Activated CD8-positive, alpha-beta memory T cell treated with anti-CD3 and anti-CD28 coated beads for 4 hours (primary cell): ENCODE measurements around the gene BSND.
"Not testable (repeated sequence)": the region's sequence is repeated elsewhere in the genome, so short reads cannot be mapped to it uniquely, and the experiment has no call there.

Experiments
- DNase-seq, 2 donors: peaks; one replicate each; pipeline ENCODE4 v3.0.0-alpha.2; 2020; ENCODE audit warnings: low read depth in 2 of 2

BSND gene

GRCh38 chr1:55015731-55016620 is 17.2 kb downstream of the BSND start:
- no peak for DNase-seq

GRCh38 chr1:55018395-55018794 is 19.7 kb downstream of the BSND start:
- no peak for DNase-seq

- peak; percentile 14 to 19 for DNase-seq
Measured at GRCh38 chr1:55021942-55022546, 23.3 kb downstream of the BSND start.

DNA sequence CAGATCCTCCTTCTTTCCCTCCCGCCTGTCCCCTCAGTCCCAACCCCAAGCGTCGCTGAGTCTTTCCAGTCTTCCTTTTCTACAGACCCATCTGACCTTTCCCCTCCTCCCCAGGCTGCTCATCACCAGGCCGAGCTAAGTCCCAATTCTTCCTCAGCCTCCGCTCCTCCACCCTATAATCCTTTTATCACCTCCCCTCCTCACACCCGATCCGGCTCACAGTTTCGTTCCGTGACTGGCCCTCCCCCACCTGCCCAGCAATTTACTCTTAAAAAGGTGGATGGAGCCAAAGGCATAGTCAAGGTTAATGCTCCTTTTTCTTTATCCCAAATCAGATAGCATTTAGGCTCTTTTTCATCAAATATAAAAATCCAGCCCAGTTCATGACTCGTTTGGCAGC is 25.4 kb downstream of the BSND start:
- not testable (repeated sequence) for DNase-seq

DNA sequence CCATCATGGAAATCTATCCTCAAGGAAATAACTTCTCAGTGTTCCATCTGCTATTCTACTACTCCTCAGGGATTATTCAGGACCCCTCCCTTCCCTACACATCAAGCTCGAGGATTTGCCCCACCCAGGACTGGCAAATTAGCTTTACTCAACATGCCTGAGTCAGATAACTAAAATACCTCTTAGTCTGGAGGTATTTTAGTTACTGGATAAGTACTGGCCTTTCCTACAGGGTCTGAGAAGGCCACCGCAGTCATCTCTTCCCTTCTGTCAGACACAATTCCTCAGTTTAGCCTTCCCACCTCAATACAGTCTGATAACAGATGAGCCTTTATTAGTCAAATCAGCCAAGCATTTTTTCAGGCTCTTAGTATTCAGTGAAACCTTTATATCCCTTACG is 27.9 kb downstream of the BSND start:
- DNase-seq, result not testable (repeated sequence)

DNA sequence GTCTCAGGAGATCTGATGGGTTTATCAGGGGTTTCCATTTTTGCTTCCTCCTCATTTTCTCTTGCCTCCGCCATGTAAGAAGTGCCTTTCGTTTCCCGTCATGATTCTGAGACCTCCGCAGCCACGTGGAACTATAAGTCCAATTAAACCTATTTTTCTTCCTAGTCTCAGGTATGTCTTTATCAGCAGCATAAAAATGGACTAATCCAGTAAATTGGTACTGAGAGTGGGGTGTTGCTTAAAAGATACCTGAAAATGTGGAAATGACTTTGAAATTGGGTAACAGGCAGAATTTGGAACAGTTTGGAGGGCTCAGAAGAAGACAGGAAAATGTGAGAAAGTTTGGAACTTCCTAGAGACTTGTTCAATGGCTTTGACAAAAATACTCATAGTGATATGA is 32.4 kb downstream of the BSND start:
- not testable (repeated sequence) for DNase-seq

GRCh38 chr1:55033265-55033614 is 34.5 kb downstream of the BSND start:
- DNase-seq, result no peak

GRCh38 chr1:55034476-55035133 is 35.9 kb downstream of the BSND start:
- DNase-seq, result no peak

GRCh38 chr1:55035904-55036303 is 37.2 kb downstream of the BSND start:
- no peak for DNase-seq

- no peak for DNase-seq
Measured at GRCh38 chr1:55037733-55038551, 39.2 kb downstream of the BSND start.

- no peak for DNase-seq
Measured at GRCh38 chr1:55038552-55038838, 39.8 kb downstream of the BSND start.

- DNase-seq, result no peak
Measured at GRCh38 chr1:55038974-55039341, 40.2 kb downstream of the BSND start.

GRCh38 chr1:55039342-55040082 is 40.8 kb downstream of the BSND start, which contains the start of gene PCSK9:
TSS of gene PCSK9 (plus strand) at chr1:55039548. CDS start at chr1:55039838, 290 bp downstream.
- DNase-seq, result no peak

- no peak for DNase-seq
Measured at GRCh38 chr1:55040083-55040932, 41.6 kb downstream of the BSND start.

- no peak for DNase-seq
Measured at GRCh38 chr1:55040933-55041494, 42.3 kb downstream of the BSND start.

- DNase-seq, result no peak
Measured at GRCh38 chr1:55041613-55042012, 42.9 kb downstream of the BSND start.

- DNase-seq, result no peak
Measured at GRCh38 chr1:55043011-55043410, 44.3 kb downstream of the BSND start.

GRCh38 chr1:55043726-55044125 is 45.0 kb downstream of the BSND start:
- DNase-seq, result no peak

- no peak for DNase-seq
Measured at GRCh38 chr1:55044617-55045397, 46.1 kb downstream of the BSND start.
